Mesendoderm (in vitro differentiated cells): ENCODE data around the gene NEK7.

Experiments used
- DNase-seq: peaks from one replicate; pipeline ENCODE4 v3.0.0; 2013
- H2AK5ac ChIP-seq: 2 replicates; pipeline ENCODE4 v1.6.1; 2013; ENCODE audit warnings: low read length, inconsistent platforms
- H2BK120ac ChIP-seq: 2 replicates; pipeline ENCODE4 v1.6.1; 2013; ENCODE audit warnings: low read depth, mild to moderate bottlenecking, low read length, moderate library complexity, mixed read lengths
- H2BK15ac ChIP-seq: replicated peaks from 2 replicates; pipeline ENCODE4 v1.6.1; 2013; ENCODE audit warnings: low read depth, mild to moderate bottlenecking, moderate library complexity
- H2BK5ac ChIP-seq: 2 replicates; pipeline ENCODE4 v1.6.1; 2013; ENCODE audit warnings: low read length, inconsistent platforms
- H3K18ac ChIP-seq: 2 replicates; pipeline ENCODE4 v1.6.1; 2013; ENCODE audit warnings: mild to moderate bottlenecking, low read length, mixed read lengths
- H3K23ac ChIP-seq: one replicate; pipeline ENCODE4 v1.6.1; 2013; ENCODE audit warnings: low read length
- H3K27ac ChIP-seq: 2 replicates; pipeline ENCODE4 v1.5.1; 2013; ENCODE audit warnings: low read depth, mild to moderate bottlenecking, inconsistent platforms, low read length, moderate library complexity
- H3K27me3 ChIP-seq: 2 replicates; pipeline ENCODE4 v1.6.1; 2013; ENCODE audit warnings: low read length, control low read depth, mild to moderate bottlenecking, inconsistent platforms; ENCODE audit not compliant: insufficient read depth, poor library complexity
- H3K36me3 ChIP-seq: 2 replicates; pipeline ENCODE4 v1.6.1; 2013; ENCODE audit warnings: low read length, inconsistent platforms; ENCODE audit not compliant: control insufficient read depth, insufficient read depth
- H3K4ac ChIP-seq: one replicate; pipeline ENCODE4 v1.6.1; 2013; ENCODE audit warnings: low read depth, mild to moderate bottlenecking, low read length, moderate library complexity
- H3K4me1 ChIP-seq: 2 replicates; pipeline ENCODE4 v1.6.1; 2013; ENCODE audit warnings: low read depth, low read length, inconsistent platforms; ENCODE audit not compliant: control insufficient read depth
- H3K4me2 ChIP-seq: 2 replicates; pipeline ENCODE4 v1.6.1; 2013; ENCODE audit warnings: low read length
- H3K4me3 ChIP-seq: 2 replicates; pipeline ENCODE4 v1.5.1; 2013; ENCODE audit warnings: mild to moderate bottlenecking, low read length
- H3K56ac ChIP-seq: one replicate; pipeline ENCODE4 v1.6.1; 2013; ENCODE audit warnings: low read length
- H3K79me1 ChIP-seq: 2 replicates; pipeline ENCODE4 v1.6.1; 2013; ENCODE audit warnings: low read length, inconsistent platforms
- H3K79me2 ChIP-seq: 2 replicates; pipeline ENCODE4 v1.6.1; 2013; ENCODE audit warnings: mild to moderate bottlenecking, low read length; ENCODE audit not compliant: control insufficient read depth, insufficient read depth
- H3K9ac ChIP-seq: 2 replicates; pipeline ENCODE4 v1.6.1; 2013; ENCODE audit warnings: low read length, inconsistent platforms
- H4K5ac ChIP-seq: one replicate; pipeline ENCODE4 v1.6.1; 2013; ENCODE audit warnings: low read length
- H4K8ac ChIP-seq: one replicate; pipeline ENCODE4 v1.6.1; 2013; ENCODE audit warnings: low read depth, mild to moderate bottlenecking, control low read depth, low read length, moderate library complexity
- WGBS: extraction: QIAGEN DNeasy Blood & Tissue Kit; methylation state at CpG from one replicate; pipeline ENCODE4 v1.1.7; 2013; ENCODE audit warnings: low lambda C conversion rate, missing lambda C conversion rate; ENCODE audit not compliant: insufficient coverage; ENCODE audit errors: extremely low coverage; 5-methylcytosine and 5-hydroxymethylcytosine counted together

The NEK7 gene

DNA sequence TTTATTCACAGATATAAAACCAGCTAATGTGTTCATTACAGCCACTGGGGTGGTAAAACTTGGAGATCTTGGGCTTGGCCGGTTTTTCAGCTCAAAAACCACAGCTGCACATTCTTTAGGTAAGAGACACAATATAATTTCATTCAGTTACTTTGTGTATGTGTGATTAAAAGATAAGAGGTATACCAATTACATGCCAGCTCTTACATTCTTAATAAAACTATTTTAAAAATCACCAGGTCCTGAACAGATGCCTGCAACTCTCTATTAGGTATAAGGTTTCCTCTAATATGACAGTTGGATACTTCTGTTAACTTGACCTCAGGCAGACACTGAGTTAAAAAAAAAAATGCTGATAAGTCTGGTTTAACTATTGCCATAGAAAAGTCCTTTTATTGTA is 122.1 kb downstream of the NEK7 start:
- Histone ChIP-seq H3K56ac (no peak overlapping the region), H4K8ac (no peak overlapping the region), H2BK120ac (no peak overlapping the region), H2BK5ac (no peak overlapping the region), H3K79me2 (no peaks in the 10 kb centered on the region), H3K4me3 (no peak overlapping the region), H3K36me3 (no peaks in the 10 kb centered on the region), H3K27ac (no peak overlapping the region), H3K4me1 (no peaks in the 10 kb centered on the region), H2BK15ac (no peak overlapping the region), H3K79me1 (no peaks in the 10 kb centered on the region), H3K4ac (no peak overlapping the region), H3K9ac (no peak overlapping the region), H2AK5ac (no peak overlapping the region), H4K5ac (no peak overlapping the region), H3K23ac (no peak overlapping the region), H3K4me2 (no peak overlapping the region), H3K27me3 (no peaks in the 10 kb centered on the region), H3K18ac (no peak overlapping the region)
- WGBS, result no CpG with 5 or more reads among the region's 1 CpG
- DNase-seq, result no peak

DNA sequence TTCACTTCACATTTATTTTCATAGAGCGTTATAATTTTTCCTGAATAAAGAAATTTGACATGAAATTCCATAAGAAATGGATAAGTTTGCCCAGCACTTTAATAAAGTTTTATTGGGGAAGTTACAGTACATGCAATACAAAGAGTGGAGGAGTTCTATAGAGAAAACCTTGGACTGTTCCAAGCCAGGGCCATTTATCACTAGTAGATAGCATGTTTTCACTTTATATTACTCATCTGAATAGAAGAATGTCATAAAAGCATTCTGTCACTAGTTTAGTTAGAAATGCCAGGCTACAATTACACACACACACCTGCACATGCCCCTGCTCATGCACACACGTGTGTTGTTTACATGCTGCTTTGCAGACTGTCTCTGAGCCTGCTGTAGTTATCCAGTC is 123.3 kb downstream of the NEK7 start:
- no peak overlapping the region for H3K27ac ChIP-seq
- H3K4me3 ChIP-seq, result no peak overlapping the region
- no peaks in the 10 kb centered on the region for H3K79me1 ChIP-seq
- H2BK15ac ChIP-seq, result no peak overlapping the region
- H3K23ac ChIP-seq, result no peak overlapping the region
- no peak overlapping the region for H2BK5ac ChIP-seq
- no peaks in the 10 kb centered on the region for H3K4me1 ChIP-seq
- no peak overlapping the region for H3K4me2 ChIP-seq
- no peak overlapping the region for H3K18ac ChIP-seq
- no peak overlapping the region for H2AK5ac ChIP-seq
- no peak overlapping the region for H4K8ac ChIP-seq
- H3K4ac ChIP-seq, result no peak overlapping the region
- H3K27me3 ChIP-seq, result no peaks in the 10 kb centered on the region
- no peak overlapping the region for H2BK120ac ChIP-seq
- H3K56ac ChIP-seq, result no peak overlapping the region
- WGBS, result no CpG with 5 or more reads among the region's 2 CpGs
- H3K36me3 ChIP-seq, result no peaks in the 10 kb centered on the region
- no peaks in the 10 kb centered on the region for H3K79me2 ChIP-seq
- DNase-seq, result no peak
- no peak overlapping the region for H4K5ac ChIP-seq
- no peak overlapping the region for H3K9ac ChIP-seq

DNA sequence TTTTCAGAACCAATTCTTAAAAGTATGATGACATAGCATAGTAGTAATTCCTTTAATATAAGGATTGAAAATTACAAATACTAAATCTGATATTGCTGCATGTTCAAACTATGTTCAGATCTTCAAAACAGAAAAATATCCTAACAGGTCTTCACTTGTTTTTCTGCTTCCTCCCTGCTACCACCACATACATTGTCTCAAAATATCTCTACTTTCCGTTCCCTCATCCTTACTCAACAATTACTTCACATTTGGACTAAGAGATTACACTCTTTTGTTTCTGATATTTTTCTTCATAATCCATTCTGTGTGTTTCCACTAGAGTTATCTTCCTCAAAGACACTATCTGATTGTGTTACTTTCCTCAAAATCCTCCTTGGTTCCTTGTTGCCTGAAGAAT is 125.1 kb downstream of the NEK7 start:
- Histone ChIP-seq H3K56ac (no peak overlapping the region), H3K4me3 (no peak overlapping the region), H3K4me2 (no peak overlapping the region), H3K4me1 (no peaks in the 10 kb centered on the region), H4K5ac (no peak overlapping the region), H3K18ac (no peak overlapping the region), H3K23ac (no peak overlapping the region), H2AK5ac (no peak overlapping the region), H3K36me3 (no peaks in the 10 kb centered on the region), H3K79me2 (no peaks in the 10 kb centered on the region), H3K9ac (no peak overlapping the region), H3K27me3 (no peaks in the 10 kb centered on the region), H2BK120ac (no peak overlapping the region), H2BK5ac (no peak overlapping the region), H2BK15ac (no peak overlapping the region), H3K4ac (no peak overlapping the region), H3K27ac (no peak overlapping the region), H3K79me1 (no peaks in the 10 kb centered on the region), H4K8ac (no peak overlapping the region)
- no peak for DNase-seq
- 100% methylated on average over 1 of the region's 1 CpG for WGBS

DNA sequence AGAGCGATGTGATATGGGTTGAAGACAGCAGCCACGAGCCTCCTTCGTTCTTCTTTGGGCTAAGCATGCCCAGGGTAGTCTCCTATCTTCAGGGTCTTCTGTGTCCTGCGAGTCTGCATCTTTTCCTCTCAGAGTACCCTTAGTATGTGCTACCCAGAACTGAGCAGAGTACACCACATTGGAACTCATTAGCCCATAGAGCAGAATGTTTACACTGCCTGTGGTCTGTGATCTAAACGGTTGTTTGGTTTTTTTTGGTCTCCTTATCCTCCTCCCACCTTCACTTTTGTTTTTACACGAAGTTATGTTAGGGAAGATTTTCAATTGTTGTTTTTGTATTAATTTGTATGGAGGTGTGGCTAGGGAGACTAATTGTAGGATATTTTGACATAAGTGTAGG is 126.4 kb downstream of the NEK7 start:
- Histone ChIP-seq H3K18ac (no peak overlapping the region), H4K5ac (no peak overlapping the region), H3K4ac (no peak overlapping the region), H3K9ac (no peak overlapping the region), H3K27ac (no peak overlapping the region), H2BK5ac (no peak overlapping the region), H2AK5ac (no peak overlapping the region), H3K36me3 (no peaks in the 10 kb centered on the region), H3K79me2 (no peaks in the 10 kb centered on the region), H3K23ac (no peak overlapping the region), H3K79me1 (no peaks in the 10 kb centered on the region), H3K56ac (no peak overlapping the region), H3K4me2 (no peak overlapping the region), H2BK120ac (no peak overlapping the region), H3K27me3 (no peaks in the 10 kb centered on the region), H2BK15ac (no peak overlapping the region), H3K4me1 (no peaks in the 10 kb centered on the region), H3K4me3 (no peak overlapping the region), H4K8ac (no peak overlapping the region)
- WGBS, result no CpG with 5 or more reads among the region's 6 CpGs
- DNase-seq, result no peak

DNA sequence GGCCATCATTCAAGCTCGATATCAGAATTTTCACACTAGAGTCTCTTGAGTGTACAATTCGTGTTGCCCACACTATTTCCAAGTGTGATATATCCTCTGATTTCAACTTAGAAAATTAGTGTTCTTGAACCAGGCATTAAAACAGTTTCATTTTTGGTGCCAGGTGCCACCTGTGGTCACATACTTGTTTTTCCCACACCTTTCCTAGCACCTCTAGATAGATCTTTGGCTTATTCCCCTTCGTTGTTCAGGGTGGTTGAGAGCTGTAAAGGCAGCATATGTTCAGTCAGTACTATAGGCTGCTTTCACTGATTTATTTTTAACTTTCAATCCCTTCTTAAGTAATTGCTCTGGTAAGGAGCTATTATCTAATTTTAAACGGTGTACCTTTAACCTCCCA is 131.1 kb downstream of the NEK7 start:
- no peak overlapping the region for H4K5ac ChIP-seq
- no peaks in the 10 kb centered on the region for H3K4me1 ChIP-seq
- H3K4ac ChIP-seq, result no peak overlapping the region
- H2AK5ac ChIP-seq, result no peak overlapping the region
- H3K4me3 ChIP-seq, result no peak overlapping the region
- no peak for DNase-seq
- H2BK15ac ChIP-seq, result no peak overlapping the region
- no peak overlapping the region for H2BK120ac ChIP-seq
- H2BK5ac ChIP-seq, result no peak overlapping the region
- no peaks in the 10 kb centered on the region for H3K36me3 ChIP-seq
- H3K79me1 ChIP-seq, result no peaks in the 10 kb centered on the region
- H3K9ac ChIP-seq, result no peak overlapping the region
- no peak overlapping the region for H3K4me2 ChIP-seq
- no peak overlapping the region for H3K56ac ChIP-seq
- no peak overlapping the region for H3K23ac ChIP-seq
- no peaks in the 10 kb centered on the region for H3K79me2 ChIP-seq
- no CpG with 5 or more reads among the region's 4 CpGs for WGBS
- H3K27me3 ChIP-seq, result no peaks in the 10 kb centered on the region
- H3K27ac ChIP-seq, result no peak overlapping the region
- no peak overlapping the region for H3K18ac ChIP-seq
- no peak overlapping the region for H4K8ac ChIP-seq

DNA sequence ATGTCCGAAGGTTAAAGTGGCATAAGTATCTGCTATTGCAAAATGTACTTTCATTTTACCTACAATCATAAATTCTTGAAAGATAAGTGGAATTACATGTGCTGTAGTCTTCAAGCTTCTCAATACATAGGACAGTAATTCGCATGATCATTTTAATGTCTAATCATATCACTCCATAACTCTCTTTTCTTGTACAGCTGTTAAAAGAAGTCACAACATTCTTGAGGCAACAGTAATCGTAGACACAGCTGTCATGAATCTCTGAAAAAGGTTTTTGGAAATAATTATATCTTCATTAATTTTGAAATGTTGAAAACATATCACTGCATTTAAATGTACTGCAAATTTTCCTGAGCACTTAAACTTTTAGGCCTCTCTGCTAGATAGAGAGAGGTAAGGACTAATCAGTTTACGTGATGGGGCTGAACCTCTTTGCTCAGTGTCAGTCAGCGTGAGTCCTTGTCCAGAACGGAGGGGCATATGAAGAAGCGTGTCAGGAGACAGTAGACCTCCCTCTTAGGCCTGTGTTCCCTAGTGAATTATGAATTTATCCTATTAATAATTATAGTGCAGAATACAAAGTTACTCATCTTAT is 133.4 kb downstream of the NEK7 start:
- no peak for DNase-seq
- no peak overlapping the region for H4K5ac ChIP-seq
- H2BK120ac ChIP-seq, result no peak overlapping the region
- no peaks in the 10 kb centered on the region for H3K36me3 ChIP-seq
- H2BK5ac ChIP-seq, result no peak overlapping the region
- no peaks in the 10 kb centered on the region for H3K79me2 ChIP-seq
- no peak overlapping the region for H3K27ac ChIP-seq
- H3K23ac ChIP-seq, result no peak overlapping the region
- no peak overlapping the region for H3K4me2 ChIP-seq
- H3K27me3 ChIP-seq, result no peaks in the 10 kb centered on the region
- H3K79me1 ChIP-seq, result no peaks in the 10 kb centered on the region
- no peak overlapping the region for H3K4me3 ChIP-seq
- no peaks in the 10 kb centered on the region for H3K4me1 ChIP-seq
- H3K56ac ChIP-seq, result no peak overlapping the region
- no peak overlapping the region for H2AK5ac ChIP-seq
- H4K8ac ChIP-seq, result no peak overlapping the region
- no CpG with 5 or more reads among the region's 7 CpGs for WGBS
- H2BK15ac ChIP-seq, result no peak overlapping the region
- H3K4ac ChIP-seq, result no peak overlapping the region
- H3K18ac ChIP-seq, result no peak overlapping the region
- no peak overlapping the region for H3K9ac ChIP-seq
